HG02840 (cell line): ENCODE measurements around the gene SEMA3D.
A peak's percentile ranks its signal among the peaks of the same experiment; 100 is the strongest.

Experiments
- ATAC-seq: cut with Tn5 transposase; IDR thresholded peaks from one replicate; pipeline ENCODE4 v1.9.1; 2021; ENCODE audit warnings: mild to moderate bottlenecking, moderate library complexity, moderate number of reproducible peaks; ENCODE audit not compliant: unreplicated experiment, low FRiP score

The SEMA3D gene

GRCh38 chr7:85052056-85052737 lies 134.7 kb downstream of the SEMA3D start:
- ATAC-seq = no peak

- no peak for ATAC-seq
Measured at GRCh38 chr7:85046534-85046933, 140.3 kb downstream of the SEMA3D start.

GRCh38 chr7:85041605-85042216 lies 145.1 kb downstream of the SEMA3D start:
- ATAC-seq = no peak

- ATAC-seq = peak; percentile 89
Measured at GRCh38 chr7:85039196-85039923, 147.5 kb downstream of the SEMA3D start.

- no peak for ATAC-seq
Measured at GRCh38 chr7:85038466-85038865, 148.4 kb downstream of the SEMA3D start.

- no peak for ATAC-seq
Measured at GRCh38 chr7:85033263-85033662, 153.6 kb downstream of the SEMA3D start.

- no peak for ATAC-seq
Measured at GRCh38 chr7:85031475-85031874, 155.4 kb downstream of the SEMA3D start.

- no peak for ATAC-seq
Measured at GRCh38 chr7:85030893-85031292, 156.0 kb downstream of the SEMA3D start.

- ATAC-seq = no peak
Measured at GRCh38 chr7:85025312-85025756, 161.5 kb downstream of the SEMA3D start.

GRCh38 chr7:85023916-85024315 lies 162.9 kb downstream of the SEMA3D start:
- no peak for ATAC-seq

GRCh38 chr7:85023066-85023712 lies 163.7 kb downstream of the SEMA3D start:
- no peak for ATAC-seq

- no peak for ATAC-seq
Measured at GRCh38 chr7:85022064-85022697, 164.7 kb downstream of the SEMA3D start.

GRCh38 chr7:85021101-85021704 lies 165.7 kb downstream of the SEMA3D start:
- ATAC-seq = no peak

GRCh38 chr7:85019778-85020177 lies 167.1 kb downstream of the SEMA3D start:
- no peak for ATAC-seq

- ATAC-seq = no peak
Measured at GRCh38 chr7:85019176-85019575, 167.7 kb downstream of the SEMA3D start.

- no peak for ATAC-seq
Measured at GRCh38 chr7:85018498-85018897, 168.4 kb downstream of the SEMA3D start.

- ATAC-seq = no peak
Measured at GRCh38 chr7:85016286-85016685, 170.6 kb downstream of the SEMA3D start.

GRCh38 chr7:85014936-85015660 lies 171.8 kb downstream of the SEMA3D start:
- ATAC-seq = no peak

- no peak for ATAC-seq
Measured at GRCh38 chr7:85011127-85011526, 175.7 kb downstream of the SEMA3D start.

GRCh38 chr7:85010306-85010705 lies 176.6 kb downstream of the SEMA3D start:
- ATAC-seq = no peak
